Smooth muscle cell (in vitro differentiated cells): Measurements from ENCODE around the gene SYN1. TPM values are rescaled to one million over a fixed set of nuclear protein-coding genes. Genes with fewer than 3 reads are reported as not detected.
A peak's percentile ranks its signal among the peaks of the same experiment; 100 is the strongest.
"Not testable (repeated sequence)": the region's sequence is repeated elsewhere in the genome, so short reads cannot be mapped to it uniquely, and the experiment has no call there.

Source experiments
- DNase-seq: peaks from one replicate; lab custom pipeline; 2025; ENCODE audit not compliant: unreplicated experiment; lab: John Stamatoyannopoulos, UW
- H2AFZ ChIP-seq: fragments of 200-600 bp; sonication (generic); 2 replicates; pipeline ENCODE4 v1.6.0; 2016; ENCODE audit warnings: antibody characterized with exemption, low read depth, mild to moderate bottlenecking
- H3F3A ChIP-seq: fragments of 200-600 bp; sonication (generic); 2 replicates; pipeline ENCODE4 v1.6.0; 2017; ENCODE audit warnings: antibody characterized with exemption, low read depth
- H3K27ac ChIP-seq: fragments of 200-600 bp; sonication (generic); 2 replicates; pipeline ENCODE4 v1.5.1; 2016; ENCODE audit warnings: low read depth, mild to moderate bottlenecking
- H3K27me3 ChIP-seq: fragments of 200-600 bp; sonication (generic); 2 replicates; pipeline ENCODE4 v1.6.1; 2016; ENCODE audit warnings: low read depth, mild to moderate bottlenecking
- H3K36me3 ChIP-seq: fragments of 200-600 bp; sonication (generic); 2 replicates; pipeline ENCODE4 v1.5.1; 2016; ENCODE audit warnings: low read depth
- H3K4me1 ChIP-seq: fragments of 200-600 bp; sonication (generic); 2 replicates; pipeline ENCODE4 v1.5.1; 2016; ENCODE audit warnings: low read depth
- H3K4me2 ChIP-seq: fragments of 200-600 bp; sonication (generic); 2 replicates; pipeline ENCODE4 v1.6.0; 2016; ENCODE audit warnings: mild to moderate bottlenecking
- H3K4me3 ChIP-seq: fragments of 200-600 bp; sonication (generic); 2 replicates; pipeline ENCODE4 v1.5.1; 2016; ENCODE audit warnings: mild to moderate bottlenecking
- H3K79me2 ChIP-seq: fragments of 200-600 bp; sonication (generic); 2 replicates; pipeline ENCODE4 v1.6.0; 2016; ENCODE audit warnings: low read depth, mild to moderate bottlenecking
- H3K9ac ChIP-seq: fragments of 200-600 bp; sonication (generic); 2 replicates; pipeline ENCODE4 v1.6.0; 2016; ENCODE audit warnings: low read depth
- H3K9me3 ChIP-seq: fragments of 200-600 bp; sonication (generic); replicated peaks from 2 replicates; pipeline ENCODE4 v1.5.1; 2016; ENCODE audit warnings: low read depth
- H4K20me1 ChIP-seq: fragments of 200-600 bp; sonication (generic); 2 replicates; pipeline ENCODE4 v1.6.0; 2016; ENCODE audit warnings: low read depth
- WGBS: methylation state at CpG from one replicate; pipeline ENCODE4 v1.1.7; 2016; ENCODE audit warnings: low lambda C conversion rate; 5-methylcytosine and 5-hydroxymethylcytosine counted together
- polyA plus RNA-seq: library from polyadenylated mRNA; unstranded; fragments of >200 nt; fragmentation: Nextera tagmentation; extraction: Ambion mirVana; gene quantifications from 2 replicates; pipeline ENCODE4 v1.2.1, GENCODE V29; 2016
- total RNA-seq: library from RNA; depleted of rRNA; stranded (reverse); fragments of >200 nt; gene quantifications from 2 replicates; pipeline ENCODE4 v1.2.3, GENCODE V29; 2014
- TF ChIP-seq, protein P1 (sequence below): fragments of 200-600 bp; sonication (generic); IDR thresholded peaks from 2 replicates; pipeline ENCODE4 v1.5.1; 2017; ENCODE audit warnings: borderline replicate concordance, mild to moderate bottlenecking, antibody characterized with exemption; ENCODE audit not compliant: insufficient read depth, poor library complexity, severe bottlenecking

Gene SYN1
- total and polyA plus RNA-seq, 2 experiments from 2014 or later = 5.1 to 9.1 TPM

DNA sequence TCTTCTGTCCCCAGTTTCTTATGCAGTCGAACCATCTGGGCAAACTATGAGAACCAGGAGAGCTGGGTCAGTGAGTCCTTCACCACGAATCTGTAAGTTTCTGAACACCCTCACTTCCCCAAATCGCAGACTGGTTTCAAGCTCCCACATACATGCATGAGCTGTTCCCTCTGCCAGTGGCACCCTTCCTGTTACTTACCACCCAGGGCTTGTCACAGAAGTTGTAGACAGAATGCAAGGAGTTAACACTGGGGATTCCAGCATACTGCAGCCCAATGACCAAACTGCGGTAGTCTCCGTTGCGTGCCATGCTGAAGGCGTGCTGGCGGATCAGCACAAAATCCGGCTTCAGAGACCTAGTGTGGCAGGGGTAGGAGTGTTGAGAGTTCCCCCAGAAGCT lies 14.6 kb downstream of the SYN1 start:
- no peaks in the 10 kb centered on the region for H3K27me3 ChIP-seq
- DNase-seq = no peak
- H4K20me1 ChIP-seq = no peaks in the 10 kb centered on the region
- H3K36me3 ChIP-seq = no peaks in the 10 kb centered on the region
- no peak overlapping the region for H3K4me2 ChIP-seq
- 82% methylated on average over 9 of the region's 9 CpGs for WGBS
- no peak overlapping the region for H3K9ac ChIP-seq
- no peak overlapping the region for H3K27ac ChIP-seq
- TF ChIP-seq, protein P1, sequence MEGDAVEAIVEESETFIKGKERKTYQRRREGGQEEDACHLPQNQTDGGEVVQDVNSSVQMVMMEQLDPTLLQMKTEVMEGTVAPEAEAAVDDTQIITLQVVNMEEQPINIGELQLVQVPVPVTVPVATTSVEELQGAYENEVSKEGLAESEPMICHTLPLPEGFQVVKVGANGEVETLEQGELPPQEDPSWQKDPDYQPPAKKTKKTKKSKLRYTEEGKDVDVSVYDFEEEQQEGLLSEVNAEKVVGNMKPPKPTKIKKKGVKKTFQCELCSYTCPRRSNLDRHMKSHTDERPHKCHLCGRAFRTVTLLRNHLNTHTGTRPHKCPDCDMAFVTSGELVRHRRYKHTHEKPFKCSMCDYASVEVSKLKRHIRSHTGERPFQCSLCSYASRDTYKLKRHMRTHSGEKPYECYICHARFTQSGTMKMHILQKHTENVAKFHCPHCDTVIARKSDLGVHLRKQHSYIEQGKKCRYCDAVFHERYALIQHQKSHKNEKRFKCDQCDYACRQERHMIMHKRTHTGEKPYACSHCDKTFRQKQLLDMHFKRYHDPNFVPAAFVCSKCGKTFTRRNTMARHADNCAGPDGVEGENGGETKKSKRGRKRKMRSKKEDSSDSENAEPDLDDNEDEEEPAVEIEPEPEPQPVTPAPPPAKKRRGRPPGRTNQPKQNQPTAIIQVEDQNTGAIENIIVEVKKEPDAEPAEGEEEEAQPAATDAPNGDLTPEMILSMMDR = no peak
- no peaks in the 10 kb centered on the region for H3K9me3 ChIP-seq
- no peaks in the 10 kb centered on the region for H3K4me1 ChIP-seq
- no peaks in the 10 kb centered on the region for H3K79me2 ChIP-seq
- H3F3A ChIP-seq = no peaks in the 10 kb centered on the region
- H3K4me3 ChIP-seq = no peak overlapping the region
- no peak overlapping the region for H2AFZ ChIP-seq

DNA sequence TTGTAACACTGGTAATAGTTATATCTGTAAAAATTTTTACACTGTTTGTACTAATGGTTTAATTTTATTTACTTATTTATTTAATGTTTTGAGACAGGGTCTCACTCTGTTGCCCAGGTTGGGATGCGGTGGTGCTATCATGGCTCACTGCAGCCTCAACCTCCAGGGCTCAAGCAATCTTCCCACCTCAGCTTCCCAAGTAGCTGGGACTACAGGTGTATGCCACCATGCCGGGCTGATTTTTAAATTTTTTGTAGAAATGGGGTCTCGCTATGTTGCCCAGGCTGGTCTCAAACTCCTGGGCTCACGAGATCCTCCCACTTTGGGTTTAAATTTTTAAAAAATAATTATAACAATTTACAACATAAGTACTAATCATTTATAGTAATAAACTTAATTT lies 16.5 kb downstream of the SYN1 start:
- H3K9ac ChIP-seq, H3K79me2 ChIP-seq, H3K36me3 ChIP-seq, H2AFZ ChIP-seq, H3K9me3 ChIP-seq, H3K4me1 ChIP-seq, H3K27me3 ChIP-seq, DNase-seq, H3F3A ChIP-seq, H4K20me1 ChIP-seq, H3K27ac ChIP-seq, H3K4me2 ChIP-seq, H3K4me3 ChIP-seq: not testable (repeated sequence)
- 87% methylated on average over 4 of the region's 4 CpGs for WGBS

DNA sequence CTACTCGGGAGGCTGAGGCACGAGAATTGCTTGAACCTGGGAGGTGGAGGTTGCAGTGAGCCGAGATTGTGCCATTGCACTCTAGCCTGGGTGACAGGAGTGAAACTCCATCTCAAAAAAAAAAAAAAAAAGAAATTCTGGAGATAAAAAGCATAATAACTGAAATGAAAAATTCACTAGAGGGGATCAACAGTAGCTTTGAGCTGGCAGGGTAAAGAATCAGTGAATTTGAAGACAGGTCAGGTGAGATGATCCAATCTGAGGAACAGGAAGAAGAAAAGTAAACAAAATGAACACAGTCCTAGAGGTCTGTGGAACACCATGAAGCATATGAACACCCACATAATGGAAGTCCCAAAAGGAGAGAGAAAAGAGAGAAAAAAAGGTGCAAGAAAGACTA lies 22.4 kb downstream of the SYN1 start:
- DNase-seq = no peak
- Histone ChIP-seq H3F3A (peaks cover 3% of the 10 kb centered on the region), H3K9ac (no peak overlapping the region), H2AFZ (no peak overlapping the region), H4K20me1 (no peaks in the 10 kb centered on the region), H3K9me3 (peaks cover 7% of the 10 kb centered on the region), H3K79me2 (no peaks in the 10 kb centered on the region), H3K27me3 (no peaks in the 10 kb centered on the region), H3K4me2 (no peak overlapping the region), H3K4me3 (no peak overlapping the region), H3K4me1 (no peaks in the 10 kb centered on the region), H3K27ac (no peak overlapping the region), H3K36me3 (no peaks in the 10 kb centered on the region)
- TF ChIP-seq, protein P1 = no peak
- 61% methylated on average over 3 of the region's 3 CpGs for WGBS

DNA sequence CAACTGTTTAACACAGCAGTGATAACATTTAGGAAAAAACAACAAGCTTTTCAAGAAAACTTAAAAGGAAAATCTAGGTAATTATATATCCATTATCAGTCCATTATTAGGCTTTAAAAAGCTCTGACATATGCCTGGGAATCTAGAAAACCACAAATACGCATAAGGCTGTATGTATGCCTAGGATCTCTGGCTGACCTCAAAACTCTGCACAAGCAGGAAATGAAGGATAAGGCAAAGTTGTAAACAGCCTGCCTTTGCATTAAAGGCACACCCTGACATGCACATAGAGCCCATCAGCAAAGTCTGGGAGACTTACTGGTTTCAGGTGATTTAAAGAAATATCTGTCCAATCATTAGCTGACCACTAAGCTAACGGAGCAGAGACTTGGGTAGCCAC lies 23.4 kb downstream of the SYN1 start:
- Histone ChIP-seq H3K4me3 (no peak overlapping the region), H3K9ac (no peak overlapping the region), H3K9me3 (peaks cover 7% of the 10 kb centered on the region), H3K4me2 (peak overlapping the region; percentile 48), H3K27ac (peak overlapping the region; percentile 85), H2AFZ (no peak overlapping the region), H3K27me3 (no peaks in the 10 kb centered on the region), H3K4me1 (no peaks in the 10 kb centered on the region), H3F3A (peaks cover 3% of the 10 kb centered on the region), H3K36me3 (no peaks in the 10 kb centered on the region), H4K20me1 (no peaks in the 10 kb centered on the region), H3K79me2 (no peaks in the 10 kb centered on the region)
- WGBS = 36% methylated on average over 2 of the region's 2 CpGs
- TF ChIP-seq, protein P1 = no peak
- DNase-seq = no peak
